Stimulated activated CD8-positive, alpha-beta memory T cell treated with anti-CD3 and anti-CD28 coated beads, Interleukin-2, amount 100 ng/mL, for 48 hours (primary cell): Measurements from ENCODE around the gene AP1S1.
A peak's percentile ranks its signal among the peaks of the same experiment; 100 is the strongest.
"Not testable (repeated sequence)": the region's sequence is repeated elsewhere in the genome, so short reads cannot be mapped to it uniquely, and the experiment has no call there.

Experiments used
- DNase-seq, 2 donors: peaks; one replicate each; pipeline ENCODE4 v3.0.0-alpha.2; 2020; ENCODE audit warnings: low read depth in 2 of 2

Gene AP1S1

DNA sequence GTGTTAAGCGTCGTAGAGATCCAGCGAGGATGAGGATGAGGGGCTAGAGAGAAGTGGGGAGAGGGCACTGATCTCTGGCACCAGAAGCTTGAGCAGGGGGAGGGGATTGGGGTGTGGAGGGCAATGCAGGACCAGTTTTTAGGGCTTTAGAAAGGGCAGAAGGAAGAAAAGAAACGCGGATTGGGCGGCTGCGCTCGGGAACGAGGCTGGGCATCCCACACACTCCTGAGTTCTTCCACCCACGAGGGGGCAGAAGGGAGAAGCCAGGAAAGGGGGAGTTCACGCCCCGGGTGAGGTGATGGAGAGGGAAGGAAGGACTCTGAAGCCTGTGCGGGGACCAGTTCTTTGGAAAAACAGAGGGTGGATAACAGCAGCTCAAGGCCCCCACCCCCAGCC is 17.2 kb downstream of the AP1S1 start:
- DNase-seq = no peak

DNA sequence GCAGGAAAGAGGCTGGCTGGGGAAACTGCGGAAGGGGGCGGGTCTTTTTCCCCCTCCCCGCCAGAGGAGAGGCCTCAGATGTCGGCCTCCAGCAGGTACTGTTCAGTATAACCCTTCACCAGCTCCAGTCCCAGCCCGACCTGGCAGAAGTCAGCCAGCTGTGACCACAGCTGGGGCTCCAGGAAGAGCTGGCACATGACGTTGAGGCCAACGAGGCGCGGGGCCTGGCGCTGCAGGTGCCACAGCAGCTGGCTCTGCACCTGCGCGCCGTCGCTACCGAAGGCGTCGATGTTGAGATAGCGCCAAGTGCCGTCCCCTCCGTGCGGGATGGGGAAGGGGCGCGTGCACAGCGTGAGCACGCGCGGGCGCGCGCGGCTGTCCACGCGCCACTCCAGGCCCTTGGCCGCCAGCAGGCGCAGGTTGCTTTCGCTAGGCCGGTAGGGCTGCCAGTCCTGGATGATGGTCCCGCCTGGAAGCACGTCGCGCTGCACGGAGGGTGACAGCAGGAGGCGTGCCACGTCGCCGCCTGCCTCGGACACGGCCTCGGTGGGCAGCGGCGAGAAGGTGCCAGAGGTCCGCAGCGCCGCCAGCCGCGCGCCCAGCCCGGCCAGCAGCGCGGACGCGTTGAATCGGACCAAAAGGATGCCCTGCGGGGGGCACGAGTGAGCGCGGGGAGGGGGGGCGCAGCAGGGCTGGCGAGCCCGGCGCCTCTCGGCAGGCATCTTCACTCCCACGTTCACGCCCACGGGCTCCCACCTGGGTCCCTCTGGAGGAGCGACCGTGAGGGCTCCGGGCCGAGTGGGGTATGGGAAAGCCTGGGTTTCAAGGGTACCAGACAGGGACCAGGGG is 18.0 kb downstream of the AP1S1 start:
- no peak for DNase-seq

DNA sequence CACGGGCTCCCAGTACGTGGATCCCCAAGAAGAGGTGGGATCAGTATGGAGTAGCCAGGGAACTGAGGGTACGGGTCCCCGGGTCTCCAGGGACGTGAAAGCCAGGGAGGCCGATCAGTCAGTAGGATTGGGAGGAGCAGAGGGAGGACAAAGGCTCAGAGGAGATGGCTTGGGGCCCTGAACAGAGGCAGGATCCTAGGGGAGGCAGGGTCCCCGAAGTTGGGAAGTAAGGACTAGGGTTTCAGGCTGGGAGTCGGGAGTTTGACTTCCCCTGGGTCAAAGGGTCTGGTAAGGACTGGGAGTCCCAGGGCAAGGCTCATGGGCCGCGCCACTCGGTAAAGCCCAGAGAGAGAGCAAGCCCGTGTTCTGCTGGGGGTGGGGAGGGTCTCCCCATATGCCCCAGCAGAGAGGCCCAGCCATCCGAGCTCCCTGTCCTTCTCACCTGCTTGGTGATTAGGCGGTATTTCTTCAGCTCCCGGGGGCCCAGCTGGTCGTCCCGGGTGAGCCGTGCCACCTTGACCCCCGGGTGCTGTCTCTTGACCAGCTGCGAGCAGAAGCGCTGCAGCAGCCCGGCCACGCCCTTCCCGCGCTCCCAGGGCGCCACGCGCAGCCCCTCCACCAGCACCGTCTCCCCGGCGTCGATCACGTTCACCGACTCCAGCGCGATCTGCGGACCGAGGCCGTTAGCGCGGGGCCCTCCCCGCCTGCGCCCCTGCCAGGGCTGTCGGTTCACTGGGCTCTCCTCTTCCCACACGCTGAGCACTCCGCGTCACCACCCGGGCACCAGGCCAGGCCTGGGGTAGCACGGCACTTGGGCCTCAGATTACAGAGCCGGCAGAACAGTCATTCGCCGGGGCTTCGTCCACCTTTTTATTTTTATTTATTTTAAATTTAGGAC is 18.8 kb downstream of the AP1S1 start:
- no peak for DNase-seq

DNA sequence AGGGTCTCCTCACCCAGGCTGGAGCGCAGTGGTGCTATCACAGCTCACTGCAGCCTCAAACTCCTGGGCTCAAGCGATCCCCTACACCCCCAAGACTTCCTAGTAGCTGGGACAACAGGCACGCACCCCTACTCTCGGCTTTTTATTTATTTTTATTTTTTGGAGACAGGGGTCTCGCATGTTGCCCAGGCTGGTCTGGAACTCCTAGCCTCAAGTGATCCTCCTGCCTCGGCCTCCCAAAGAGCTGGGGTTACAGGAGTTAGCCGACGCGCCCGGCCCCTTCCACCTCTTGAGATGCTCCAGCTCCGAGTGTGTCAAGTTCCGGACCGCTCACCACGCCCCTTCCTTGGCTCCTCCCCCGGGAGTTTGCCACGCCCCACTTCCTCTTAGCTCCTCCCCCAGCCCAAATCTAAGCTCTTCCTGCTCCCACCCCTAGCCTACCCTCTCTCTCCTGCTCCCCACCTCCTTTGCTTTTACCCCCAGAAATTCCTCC is 19.5 kb downstream of the AP1S1 start:
- DNase-seq = peak in 1 of 2 donors; percentile 73

DNA sequence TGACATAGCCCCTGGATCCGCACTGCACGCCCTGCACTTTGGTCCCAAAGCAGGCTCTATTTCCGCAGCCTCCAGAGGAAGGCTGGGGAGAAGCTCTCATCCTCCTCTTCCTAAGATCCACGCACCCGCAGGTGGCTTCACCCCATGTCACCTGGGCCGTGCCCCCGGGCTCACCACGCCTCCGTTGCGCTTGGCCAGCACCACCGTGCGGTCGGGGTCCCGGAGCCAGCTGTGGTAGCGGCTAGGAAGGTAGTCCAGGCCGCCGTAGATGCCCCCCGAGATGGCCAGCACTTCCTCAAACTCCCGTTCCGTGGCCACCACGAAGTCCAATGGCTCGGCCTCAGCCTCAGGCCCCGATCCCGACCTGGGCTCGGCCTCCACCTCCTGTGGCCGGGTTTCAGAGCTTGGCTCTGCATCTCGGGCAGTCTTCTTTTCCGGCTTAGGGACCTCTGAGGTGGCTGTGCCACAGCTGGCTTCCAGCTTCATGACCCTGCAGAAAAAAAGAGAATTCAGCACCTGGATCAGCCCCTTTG is 20.1 kb downstream of the AP1S1 start:
- DNase-seq = no peak

DNA sequence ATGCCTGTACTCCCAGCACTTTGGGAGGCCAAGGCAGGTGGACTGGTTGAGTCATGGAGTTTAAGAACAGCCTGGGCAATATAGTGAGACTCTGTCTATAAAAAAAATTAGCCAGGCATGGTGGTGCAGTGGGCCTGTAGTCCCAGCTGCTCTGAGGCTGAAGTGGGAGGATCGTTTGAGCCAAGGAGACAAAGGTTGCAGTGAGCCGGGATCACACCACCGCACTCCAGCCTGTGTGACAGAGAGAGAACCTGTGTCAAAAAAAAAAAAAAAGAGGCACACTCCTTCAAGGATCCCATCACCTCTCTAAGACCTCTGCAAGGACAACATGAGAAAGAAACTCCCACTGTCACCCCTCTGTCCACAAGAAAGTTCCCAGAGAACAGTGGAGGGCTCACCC is 21.4 kb downstream of the AP1S1 start:
- DNase-seq = no peak

DNA sequence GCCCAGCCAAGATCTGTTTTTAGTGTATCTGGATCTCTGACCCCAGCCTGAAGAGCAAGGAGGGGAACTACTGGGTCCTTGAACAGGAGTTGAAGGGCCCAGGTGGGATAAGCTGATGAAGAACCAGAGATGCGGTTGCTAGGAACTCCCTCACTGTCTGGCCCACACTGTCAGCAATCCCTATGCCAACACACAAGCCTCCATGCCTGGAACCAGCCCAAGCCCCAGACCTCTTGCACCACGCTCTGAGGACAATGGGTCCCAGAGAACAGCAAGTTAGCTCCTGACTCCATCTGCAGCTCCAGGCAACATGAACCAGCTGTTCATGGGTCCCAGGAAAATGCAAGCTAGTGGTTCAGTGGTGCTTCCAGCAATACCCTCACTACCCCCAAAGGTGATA is 23.4 kb downstream of the AP1S1 start:
- DNase-seq = no peak

DNA sequence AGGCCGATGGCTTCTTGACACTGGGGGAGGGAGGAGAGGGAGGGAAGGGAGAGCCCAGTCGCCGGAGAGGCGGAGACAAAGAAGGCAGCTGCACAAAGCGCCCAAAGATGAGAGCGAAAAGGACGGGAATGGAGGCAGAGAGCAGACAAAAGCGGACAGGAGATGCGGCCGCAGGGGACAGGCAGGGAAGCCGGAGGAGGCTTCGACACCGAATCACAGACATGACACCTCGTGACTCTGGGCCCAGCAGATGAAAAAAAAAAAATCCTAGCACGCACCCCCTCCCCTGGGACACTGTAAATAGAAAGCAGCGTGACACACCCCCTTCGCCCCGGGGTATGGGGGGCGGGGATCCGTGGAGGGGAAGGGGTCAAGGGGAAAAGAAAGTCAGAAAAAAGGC is 24.8 kb downstream of the AP1S1 start:
- DNase-seq = no peak

DNA sequence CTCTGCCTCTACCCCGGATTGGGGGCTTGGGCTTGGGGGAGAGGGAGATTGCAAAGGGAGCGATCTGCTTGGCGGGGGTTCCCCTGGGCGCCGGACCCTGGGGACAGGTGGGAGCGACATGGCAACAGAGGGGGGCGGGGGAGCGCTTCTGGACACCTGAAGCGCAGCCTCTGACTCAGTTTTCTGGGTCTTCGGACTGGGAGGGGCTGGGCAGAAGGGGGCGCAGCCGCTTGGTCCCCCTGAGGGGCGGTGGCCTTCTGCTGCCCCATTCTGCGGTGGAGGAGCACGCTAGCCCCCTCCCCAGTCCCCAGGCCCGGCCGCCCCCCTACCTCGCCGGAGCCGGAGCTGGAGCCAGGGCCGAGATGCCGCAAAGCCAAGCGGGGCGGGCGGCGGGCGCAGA is 25.4 kb downstream of the AP1S1 start:
- no peak for DNase-seq

DNA sequence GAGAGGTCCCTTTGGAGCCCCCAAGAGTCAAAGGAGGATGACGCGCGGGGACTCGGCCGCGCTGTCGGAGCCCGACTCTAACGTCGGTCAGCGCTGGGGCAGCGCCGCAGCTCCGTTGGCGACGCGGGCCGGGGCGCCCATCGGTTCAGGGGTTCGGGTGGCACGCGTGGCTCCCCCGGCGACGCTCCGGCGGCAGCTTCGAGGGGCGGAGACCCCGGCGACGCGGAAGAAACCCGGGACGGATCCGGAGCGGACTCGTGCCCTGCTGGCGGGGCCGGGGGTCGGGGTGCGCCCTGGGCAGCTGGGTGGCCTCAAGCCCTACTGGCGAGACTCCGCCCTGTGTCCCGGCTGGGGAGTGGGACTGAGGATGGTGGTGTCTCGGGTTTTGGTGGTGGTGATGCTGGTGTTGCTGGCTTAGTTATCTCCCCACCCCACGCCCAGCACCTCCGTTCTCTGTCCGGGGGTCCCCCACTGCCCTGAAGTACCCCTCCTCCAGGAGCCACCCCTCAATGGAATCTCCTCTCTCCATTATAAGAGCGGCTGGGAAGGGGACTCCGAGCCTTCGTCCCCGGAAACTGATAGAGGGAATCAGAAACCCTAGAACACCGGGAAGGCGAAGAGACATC is 26.0 kb downstream of the AP1S1 start, which contains the start of gene NAT16:
TSS of gene NAT16 (minus strand) at position 164 of the 626 bp plus-strand sequence. CDS start 5,486 bp downstream, outside the sequence.
- no peak for DNase-seq

DNA sequence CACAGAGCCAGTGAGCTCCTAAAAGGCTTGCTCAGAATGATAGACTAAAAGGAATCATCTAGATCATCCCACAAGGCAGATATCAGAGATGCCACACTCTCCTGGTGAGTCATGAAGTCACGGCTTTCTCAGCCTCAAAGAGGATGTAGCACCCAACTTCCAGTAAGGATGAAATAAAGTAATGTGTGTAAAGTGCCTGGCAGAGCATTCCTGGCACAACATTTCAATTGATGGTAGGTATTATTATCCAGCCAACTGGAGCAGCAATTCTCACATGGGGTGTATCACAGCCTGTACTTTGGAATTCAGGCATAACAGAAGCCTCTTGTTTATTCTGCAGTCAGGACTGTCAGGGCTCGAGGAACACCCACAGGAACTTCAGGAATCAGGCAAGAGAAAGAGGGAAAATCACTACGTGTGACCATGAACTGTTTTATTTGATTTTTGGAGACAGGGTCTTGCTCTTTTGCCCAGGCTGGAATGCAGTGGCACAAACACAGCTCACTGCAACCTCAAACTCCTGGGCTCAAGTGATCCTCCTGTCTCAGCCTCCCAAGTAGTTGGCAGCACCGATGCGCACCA is 31.1 kb downstream of the AP1S1 start:
- DNase-seq = no peak

DNA sequence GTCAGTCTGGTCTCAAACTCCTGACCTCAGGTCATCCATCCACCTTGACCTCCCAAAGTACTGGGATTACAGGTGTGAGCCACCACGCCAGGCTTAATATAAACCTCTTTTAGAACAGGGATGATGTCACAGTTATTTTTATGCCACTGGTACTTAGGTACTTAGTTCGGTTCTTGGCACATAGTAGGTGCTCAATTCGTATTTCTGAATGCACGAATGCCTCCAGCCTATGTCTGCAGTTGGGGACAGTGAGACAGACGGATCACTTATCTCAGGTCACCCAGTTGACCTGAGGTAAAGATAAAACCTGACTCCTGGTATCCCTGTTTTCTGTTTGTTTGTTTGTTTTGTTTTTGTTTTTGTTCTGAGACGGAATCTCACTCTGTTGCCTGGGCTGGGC is 31.9 kb downstream of the AP1S1 start:
- DNase-seq = no peak

DNA sequence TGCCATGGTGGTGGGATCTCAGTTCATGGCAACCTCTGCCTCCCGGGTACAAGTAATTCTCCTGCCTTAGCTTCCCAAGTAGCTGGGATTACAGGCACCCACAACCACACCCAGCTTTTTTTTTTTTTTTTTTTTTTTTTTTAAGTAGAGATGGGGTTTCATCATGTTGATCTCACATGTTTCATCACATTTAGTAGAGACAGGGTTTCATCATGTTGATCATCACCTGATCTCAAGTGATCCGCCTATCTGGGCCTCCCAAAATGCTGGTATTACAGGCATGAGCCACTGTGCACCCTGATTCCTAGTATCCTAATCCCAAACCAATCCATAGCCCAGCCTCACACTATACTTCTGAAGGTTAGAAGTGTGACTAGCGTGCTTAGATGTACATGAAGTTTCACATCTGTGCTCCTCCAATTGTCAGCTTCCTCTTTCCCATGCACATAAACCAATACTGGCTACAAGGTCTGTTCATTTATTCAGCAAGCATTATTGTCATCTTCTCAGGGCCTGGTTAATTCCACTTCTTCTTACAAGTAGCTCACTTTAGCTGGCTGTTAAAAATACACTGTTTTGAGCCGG is 32.7 kb downstream of the AP1S1 start:
- no peak for DNase-seq

DNA sequence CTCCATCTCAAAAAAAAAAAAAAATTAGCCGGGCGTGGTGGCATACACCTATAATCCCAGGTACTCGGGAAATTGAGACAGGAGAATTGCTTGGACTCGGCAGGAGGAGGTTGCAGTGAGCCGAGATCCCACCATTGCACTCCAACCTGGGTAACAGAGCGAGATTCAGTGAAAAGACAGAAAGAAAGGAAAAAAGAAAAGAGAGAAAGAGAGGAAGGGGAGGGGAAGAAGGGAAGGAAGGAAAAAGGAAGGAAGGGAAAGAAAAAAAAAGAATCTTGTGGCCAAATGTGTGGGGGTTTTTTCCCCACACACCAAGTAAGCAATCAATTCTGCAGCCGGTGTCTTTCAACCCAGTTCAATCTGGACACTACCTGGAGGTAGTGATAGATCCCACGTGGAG is 34.8 kb downstream of the AP1S1 start:
- no peak for DNase-seq

DNA sequence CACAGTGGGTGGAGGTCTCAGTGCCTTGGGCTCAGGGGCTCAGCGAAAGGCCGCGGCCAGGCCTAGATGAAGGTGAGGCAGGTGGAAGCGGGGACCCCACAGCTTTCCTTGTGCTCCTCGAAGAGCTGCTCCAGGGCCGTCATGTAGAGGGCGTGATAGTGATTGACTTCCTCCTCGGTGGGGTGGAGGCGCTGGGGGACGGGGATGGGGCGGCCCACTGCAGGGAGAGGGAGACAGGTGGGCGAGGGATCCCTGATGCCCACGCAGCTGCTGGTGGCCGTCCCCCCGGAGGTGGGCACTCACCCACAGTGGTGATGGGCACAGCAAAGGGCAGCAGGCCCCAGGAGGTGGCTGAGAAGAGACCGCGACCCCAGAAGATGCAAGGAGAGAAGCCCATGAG is 41.6 kb downstream of the AP1S1 start:
- DNase-seq = no peak

DNA sequence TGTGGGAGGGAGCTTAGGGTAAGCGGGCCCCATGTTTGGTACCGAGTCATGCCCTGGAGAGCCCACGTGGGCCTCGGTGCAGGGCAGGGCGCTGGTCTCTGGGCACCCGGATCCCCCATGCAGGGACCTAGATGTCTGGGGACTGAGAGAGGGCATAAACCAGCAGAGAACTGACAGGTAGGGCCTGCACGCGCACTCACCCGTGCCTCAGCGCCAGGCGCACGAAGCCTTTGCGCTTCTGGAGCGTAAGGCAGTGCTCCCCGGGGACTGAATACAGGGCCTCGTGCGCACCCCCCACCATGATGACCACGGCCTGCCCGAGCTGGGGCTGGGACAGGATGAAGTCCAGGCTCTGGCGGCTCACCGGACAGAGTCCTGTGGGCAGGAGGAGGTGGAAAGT is 43.7 kb downstream of the AP1S1 start:
- DNase-seq = no peak

DNA sequence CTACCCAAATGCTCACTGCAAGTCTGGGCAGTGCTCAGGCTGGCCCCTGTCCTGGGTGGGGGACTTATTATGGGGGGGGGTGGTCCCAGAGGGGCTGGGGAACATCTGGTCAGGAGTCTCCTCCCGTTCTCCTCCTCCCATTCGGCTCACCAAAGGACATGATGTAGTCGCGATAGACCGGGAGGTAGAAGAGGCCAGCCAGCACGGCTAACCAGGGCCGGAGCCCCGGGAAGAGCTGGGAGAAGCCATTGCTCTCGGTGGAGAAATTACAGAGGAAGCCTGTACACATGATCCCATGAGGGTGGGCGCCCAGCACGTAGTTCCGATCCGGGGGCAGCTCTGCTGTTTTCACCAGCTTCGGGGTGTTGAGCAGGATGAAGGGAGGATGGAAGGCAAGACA is 44.2 kb downstream of the AP1S1 start:
- no peak for DNase-seq

DNA sequence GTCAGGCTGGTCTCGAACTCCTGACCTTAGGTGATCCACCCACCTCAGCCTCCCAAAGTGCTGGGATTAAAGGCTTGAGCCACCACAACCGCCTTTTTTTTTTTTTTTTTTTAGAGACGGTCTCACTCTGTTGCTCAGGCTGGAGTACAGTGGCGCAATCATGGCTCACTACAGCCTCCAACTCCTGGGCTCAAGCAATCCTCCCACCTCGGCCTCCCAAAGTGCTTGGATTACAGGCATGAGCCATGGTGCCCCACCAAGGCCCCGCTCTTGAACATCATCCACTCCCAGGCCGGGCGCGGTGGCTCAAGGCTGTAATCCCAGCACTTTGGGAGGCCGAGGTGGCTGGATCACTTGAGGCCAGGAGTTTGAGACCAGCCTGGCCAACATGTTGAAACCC is 45.2 kb downstream of the AP1S1 start:
- DNase-seq = not testable (repeated sequence)

DNA sequence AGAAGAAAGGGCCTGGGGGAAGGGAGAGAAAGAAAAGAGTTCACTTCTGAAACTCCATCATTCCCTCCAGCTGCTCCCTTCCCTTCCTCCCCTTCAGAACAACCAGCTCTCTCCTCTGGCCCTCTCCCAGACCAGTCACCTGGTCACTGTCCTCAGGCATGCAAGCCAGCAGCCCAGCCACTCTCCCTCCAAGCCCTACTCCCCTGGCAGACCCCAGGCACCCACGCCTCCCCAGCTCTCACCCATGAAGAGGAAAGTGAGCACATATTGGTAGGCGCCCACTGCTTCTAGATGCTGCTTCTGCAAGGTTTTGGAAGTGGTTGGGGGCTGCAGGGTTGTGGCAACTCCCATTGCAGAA is 46.2 kb downstream of the AP1S1 start:
- no peak for DNase-seq

DNA sequence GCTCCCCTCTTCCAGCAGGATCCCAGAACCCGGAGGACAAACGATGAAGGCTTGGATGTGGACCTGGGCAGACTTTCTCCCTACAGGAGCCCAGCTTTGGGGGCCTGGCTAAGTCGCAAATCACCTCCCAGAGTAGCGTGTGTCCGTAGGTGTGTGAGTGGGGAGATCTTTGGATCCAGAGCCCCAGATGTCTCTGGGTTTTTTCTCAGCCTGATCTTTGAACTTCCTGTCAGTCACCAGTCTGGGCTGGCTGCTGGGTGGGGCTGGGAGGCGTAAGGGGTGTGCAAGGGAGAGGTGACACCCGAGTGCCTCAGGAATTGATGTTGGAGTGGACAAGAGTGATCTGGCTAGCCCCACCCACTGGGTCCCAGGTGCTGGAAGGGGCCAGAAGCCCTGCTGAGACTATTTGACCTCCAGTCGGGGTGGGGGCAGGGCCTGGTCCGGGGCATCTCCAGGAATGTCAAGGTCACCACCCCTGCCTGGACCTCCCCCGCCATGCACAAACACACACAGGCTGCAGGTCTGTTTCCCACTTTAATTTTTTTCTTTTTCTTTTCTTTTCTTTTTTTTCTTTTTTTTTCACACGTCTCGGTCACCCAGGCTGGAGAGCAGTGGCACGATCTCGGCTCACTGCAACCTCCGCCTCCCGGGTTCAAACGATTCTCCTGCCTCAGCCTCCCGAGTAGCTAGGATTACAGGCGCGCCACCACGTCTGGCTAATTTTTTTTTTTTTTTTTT is 46.8 kb downstream of the AP1S1 start, which contains the start of gene MOGAT3:
TSS of gene MOGAT3 (minus strand) at position 175 of the 738 bp plus-strand sequence. CDS start 182 bp downstream, outside the sequence.
- DNase-seq = no peak
